HepG2 (cell line): ENCODE results near the gene EPB41L5. TPM values are rescaled to one million over a fixed set of nuclear protein-coding genes. Genes with fewer than 3 reads are reported as not detected.

Source experiments
- FOSL1 ChIP-seq: sonication (generic); formaldehyde crosslinking; IDR thresholded peaks from 2 replicates; pipeline ENCODE4 v1.9.0; 2021; ENCODE audit warnings: missing genetic modification reagents, borderline replicate concordance
- GZF1 ChIP-seq: sonication (generic); formaldehyde crosslinking; IDR thresholded peaks from 2 replicates; pipeline ENCODE4 v1.5.1; 2020; ENCODE audit warnings: mild to moderate bottlenecking, missing genetic modification reagents
- HOXA9 ChIP-seq: sonication (generic); formaldehyde crosslinking; IDR thresholded peaks from 2 replicates; pipeline ENCODE4 v1.8.1; 2022; ENCODE audit warnings: missing genetic modification reagents, mild to moderate bottlenecking, moderate library complexity, borderline replicate concordance
- KLF9 ChIP-seq: IDR thresholded peaks from 2 replicates; pipeline ENCODE4 v1.6.1; 2016; ENCODE audit warnings: low read depth
- ZC3H4 ChIP-seq: sonication (generic); formaldehyde crosslinking; IDR thresholded peaks from 2 replicates; pipeline ENCODE4 v1.4.0; 2020; ENCODE audit warnings: missing genetic modification reagents, borderline replicate concordance
- ZNF136 ChIP-seq: sonication (generic); formaldehyde crosslinking; IDR thresholded peaks from 2 replicates; pipeline ENCODE4 v1.8.1; 2022; ENCODE audit warnings: low read depth, mild to moderate bottlenecking, moderate library complexity, missing genetic modification reagents
- ZNF3 ChIP-seq: IDR thresholded peaks from 2 replicates; pipeline ENCODE4 v1.7.0; 2017; ENCODE audit warnings: inconsistent platforms
- ZNF326 ChIP-seq: sonication (generic); formaldehyde crosslinking; IDR thresholded peaks from 2 replicates; pipeline ENCODE4 v1.4.0; 2020; ENCODE audit warnings: missing genetic modification reagents, borderline replicate concordance
- ZNF556 ChIP-seq: sonication (generic); formaldehyde crosslinking; IDR thresholded peaks from 2 replicates; pipeline ENCODE4 v1.4.0; 2020; ENCODE audit warnings: mild to moderate bottlenecking, missing genetic modification reagents, borderline replicate concordance
- ZNF615 ChIP-seq: sonication (generic); formaldehyde crosslinking; IDR thresholded peaks from 2 replicates; pipeline ENCODE4 v1.5.0; 2020; ENCODE audit warnings: mild to moderate bottlenecking, missing genetic modification reagents, borderline replicate concordance
- ZNF672 ChIP-seq: sonication (generic); formaldehyde crosslinking; IDR thresholded peaks from 2 replicates; pipeline ENCODE4 v1.8.1; 2022; ENCODE audit warnings: missing genetic modification reagents
- polyA plus RNA-seq, 8 experiments: library from polyadenylated mRNA; depleted of rRNA in 3 of 8; stranded (reverse) in 7 of 8; unstranded in 1 of 8; fragments of >200 nt; fragmentation: Illumina TruSeq in 4 of 8; extraction: Trizol in 4 of 8; gene quantifications; 2 replicates each; pipeline versions ENCODE4 v1.2.1 to v1.2.3, GENCODE V29; 2011 to 2016; ENCODE audit warnings: low read depth in 4 of 8, missing spikeins in 1 of 8, mixed read lengths in 1 of 8; ENCODE audit not compliant: insufficient read depth in 1 of 8
- total RNA-seq, 5 experiments: library from RNA; depleted of rRNA; stranded (reverse); fragments of >200 nt; fragmentation: Illumina TruSeq; extraction: Trizol; gene quantifications; 2 replicates each; pipeline ENCODE4 v1.2.3, GENCODE V29; 2016; ENCODE audit warnings: low read depth in 1 of 5
- TF ChIP-seq, protein P1 (sequence below), 2 experiments: sonication (generic) in 1 of 2; formaldehyde crosslinking in 1 of 2; IDR thresholded peaks; 2 replicates each; pipeline versions ENCODE4 v1.6.1 to v1.9.0; 2014 to 2022; ENCODE audit warnings: antibody characterized with exemption in 1 of 2, borderline replicate concordance in 1 of 2, inconsistent platforms in 1 of 2, low read depth in 1 of 2, missing genetic modification reagents in 1 of 2
- TF ChIP-seq, protein P2 (sequence below): sonication (generic); formaldehyde crosslinking; IDR thresholded peaks from 2 replicates; pipeline ENCODE4 v1.4.0; 2020; ENCODE audit warnings: missing genetic modification reagents
- TF ChIP-seq, protein P3 (sequence below): sonication (generic); formaldehyde crosslinking; IDR thresholded peaks from 2 replicates; pipeline ENCODE4 v1.4.0; 2020; ENCODE audit warnings: missing genetic modification reagents

EPB41L5 gene
- total and polyA plus RNA-seq, 2 of the 13 experiments (the other 11 are each of a cell fraction or from before 2014, with no cell fraction given): 40.5 to 47.5 TPM

DNA sequence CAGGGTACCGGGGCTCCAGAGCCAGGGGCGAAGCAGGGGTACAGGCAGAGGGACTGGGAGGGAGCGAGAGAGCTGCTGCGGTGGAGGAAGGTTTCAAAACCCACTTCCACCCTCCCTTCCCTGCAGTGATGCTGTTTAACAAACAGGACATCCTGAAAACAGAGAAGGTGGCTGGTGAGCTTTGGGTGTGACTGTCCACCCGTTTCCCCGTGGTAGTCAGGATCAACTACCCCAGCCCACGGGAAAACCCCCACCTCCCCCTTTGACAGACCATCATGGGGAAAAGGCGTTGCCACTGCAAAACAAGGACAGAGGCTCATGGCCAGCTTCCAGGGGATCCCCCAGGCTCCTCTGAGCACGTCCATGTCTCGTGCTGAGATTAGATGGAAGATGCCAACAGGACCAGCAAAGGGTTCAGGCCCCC is 197.4 kb downstream of the EPB41L5 start (continued):
- TF ChIP-seq, protein P1, sequence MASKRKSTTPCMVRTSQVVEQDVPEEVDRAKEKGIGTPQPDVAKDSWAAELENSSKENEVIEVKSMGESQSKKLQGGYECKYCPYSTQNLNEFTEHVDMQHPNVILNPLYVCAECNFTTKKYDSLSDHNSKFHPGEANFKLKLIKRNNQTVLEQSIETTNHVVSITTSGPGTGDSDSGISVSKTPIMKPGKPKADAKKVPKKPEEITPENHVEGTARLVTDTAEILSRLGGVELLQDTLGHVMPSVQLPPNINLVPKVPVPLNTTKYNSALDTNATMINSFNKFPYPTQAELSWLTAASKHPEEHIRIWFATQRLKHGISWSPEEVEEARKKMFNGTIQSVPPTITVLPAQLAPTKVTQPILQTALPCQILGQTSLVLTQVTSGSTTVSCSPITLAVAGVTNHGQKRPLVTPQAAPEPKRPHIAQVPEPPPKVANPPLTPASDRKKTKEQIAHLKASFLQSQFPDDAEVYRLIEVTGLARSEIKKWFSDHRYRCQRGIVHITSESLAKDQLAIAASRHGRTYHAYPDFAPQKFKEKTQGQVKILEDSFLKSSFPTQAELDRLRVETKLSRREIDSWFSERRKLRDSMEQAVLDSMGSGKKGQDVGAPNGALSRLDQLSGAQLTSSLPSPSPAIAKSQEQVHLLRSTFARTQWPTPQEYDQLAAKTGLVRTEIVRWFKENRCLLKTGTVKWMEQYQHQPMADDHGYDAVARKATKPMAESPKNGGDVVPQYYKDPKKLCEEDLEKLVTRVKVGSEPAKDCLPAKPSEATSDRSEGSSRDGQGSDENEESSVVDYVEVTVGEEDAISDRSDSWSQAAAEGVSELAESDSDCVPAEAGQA (IDR thresholded peaks at IDR 0.05; ENCODE audit: low read depth): no peak
- TF ChIP-seq, protein P1 (CRISPR knock-in tag; IDR thresholded peaks at IDR 0.05; ENCODE audit: borderline replicate concordance): no peak
- TF ChIP-seq ZNF136 (CRISPR knock-in tag): no peak
- no peak for TF ChIP-seq ZNF672 (CRISPR knock-in tag)
- no peak for TF ChIP-seq ZNF326
- no peak for TF ChIP-seq ZNF3
- TF ChIP-seq KLF9 (CRISPR knock-in tag): no peak
- TF ChIP-seq, protein P2, sequence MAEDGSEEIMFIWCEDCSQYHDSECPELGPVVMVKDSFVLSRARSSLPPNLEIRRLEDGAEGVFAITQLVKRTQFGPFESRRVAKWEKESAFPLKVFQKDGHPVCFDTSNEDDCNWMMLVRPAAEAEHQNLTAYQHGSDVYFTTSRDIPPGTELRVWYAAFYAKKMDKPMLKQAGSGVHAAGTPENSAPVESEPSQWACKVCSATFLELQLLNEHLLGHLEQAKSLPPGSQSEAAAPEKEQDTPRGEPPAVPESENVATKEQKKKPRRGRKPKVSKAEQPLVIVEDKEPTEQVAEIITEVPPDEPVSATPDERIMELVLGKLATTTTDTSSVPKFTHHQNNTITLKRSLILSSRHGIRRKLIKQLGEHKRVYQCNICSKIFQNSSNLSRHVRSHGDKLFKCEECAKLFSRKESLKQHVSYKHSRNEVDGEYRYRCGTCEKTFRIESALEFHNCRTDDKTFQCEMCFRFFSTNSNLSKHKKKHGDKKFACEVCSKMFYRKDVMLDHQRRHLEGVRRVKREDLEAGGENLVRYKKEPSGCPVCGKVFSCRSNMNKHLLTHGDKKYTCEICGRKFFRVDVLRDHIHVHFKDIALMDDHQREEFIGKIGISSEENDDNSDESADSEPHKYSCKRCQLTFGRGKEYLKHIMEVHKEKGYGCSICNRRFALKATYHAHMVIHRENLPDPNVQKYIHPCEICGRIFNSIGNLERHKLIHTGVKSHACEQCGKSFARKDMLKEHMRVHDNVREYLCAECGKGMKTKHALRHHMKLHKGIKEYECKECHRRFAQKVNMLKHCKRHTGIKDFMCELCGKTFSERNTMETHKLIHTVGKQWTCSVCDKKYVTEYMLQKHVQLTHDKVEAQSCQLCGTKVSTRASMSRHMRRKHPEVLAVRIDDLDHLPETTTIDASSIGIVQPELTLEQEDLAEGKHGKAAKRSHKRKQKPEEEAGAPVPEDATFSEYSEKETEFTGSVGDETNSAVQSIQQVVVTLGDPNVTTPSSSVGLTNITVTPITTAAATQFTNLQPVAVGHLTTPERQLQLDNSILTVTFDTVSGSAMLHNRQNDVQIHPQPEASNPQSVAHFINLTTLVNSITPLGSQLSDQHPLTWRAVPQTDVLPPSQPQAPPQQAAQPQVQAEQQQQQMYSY (CRISPR knock-in tag): no peak
- TF ChIP-seq GZF1 (CRISPR knock-in tag): no peak
- TF ChIP-seq, protein P3, sequence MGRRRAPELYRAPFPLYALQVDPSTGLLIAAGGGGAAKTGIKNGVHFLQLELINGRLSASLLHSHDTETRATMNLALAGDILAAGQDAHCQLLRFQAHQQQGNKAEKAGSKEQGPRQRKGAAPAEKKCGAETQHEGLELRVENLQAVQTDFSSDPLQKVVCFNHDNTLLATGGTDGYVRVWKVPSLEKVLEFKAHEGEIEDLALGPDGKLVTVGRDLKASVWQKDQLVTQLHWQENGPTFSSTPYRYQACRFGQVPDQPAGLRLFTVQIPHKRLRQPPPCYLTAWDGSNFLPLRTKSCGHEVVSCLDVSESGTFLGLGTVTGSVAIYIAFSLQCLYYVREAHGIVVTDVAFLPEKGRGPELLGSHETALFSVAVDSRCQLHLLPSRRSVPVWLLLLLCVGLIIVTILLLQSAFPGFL (CRISPR knock-in tag): no peak
- no peak for TF ChIP-seq ZNF556 (CRISPR knock-in tag)
- no peak for TF ChIP-seq ZNF615 (CRISPR knock-in tag)
- TF ChIP-seq ZC3H4 (CRISPR knock-in tag): no peak
- no peak for TF ChIP-seq FOSL1 (CRISPR knock-in tag)
- TF ChIP-seq HOXA9: no peak
